ENCODE results near the gene SLC22A4.

Gene SLC22A4

DNA sequence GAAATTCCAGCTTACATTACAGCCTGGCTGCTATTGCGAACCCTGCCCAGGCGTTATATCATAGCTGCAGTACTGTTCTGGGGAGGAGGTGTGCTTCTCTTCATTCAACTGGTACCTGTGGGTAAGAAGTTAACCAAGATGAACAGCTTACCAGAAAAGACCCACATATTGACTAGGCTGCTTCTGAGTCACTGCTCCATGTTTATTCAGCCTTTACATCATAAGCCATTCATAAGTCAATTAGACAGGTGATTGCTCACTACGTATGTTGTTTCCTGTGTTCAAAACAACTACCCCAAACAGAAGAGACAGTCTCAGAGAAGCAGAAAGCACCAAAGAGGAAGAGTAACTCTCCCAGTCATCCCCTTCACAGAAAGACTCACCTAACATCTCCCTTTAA lies 40.6 kb downstream of the SLC22A4 start:
- no peak overlapping the region for H3K9ac ChIP-seq (ENCODE audit: low read length)
- 0 out of 2 replicates have a peak, but pooled peaks cover 12% of the 10 kb centered on the region for H3K9me3 ChIP-seq (ENCODE audit: control insufficient read depth, insufficient read depth, low read depth, low read length)
- H3K36me3 ChIP-seq (ENCODE audit: control insufficient read depth, insufficient read depth, low read length) = 0 out of 2 replicates have a peak, but pooled peaks cover 2% of the 10 kb centered on the region
- H3K4me1 ChIP-seq (ENCODE audit: control insufficient read depth, insufficient read depth, low read length) = no peaks in the 10 kb centered on the region
- H3K4me3 ChIP-seq (ENCODE audit: low read depth, low read length) = no peak overlapping the region
- no peak overlapping the region for H3K27ac ChIP-seq (ENCODE audit: low read depth, low read length)
- H3K27me3 ChIP-seq (ENCODE audit: control insufficient read depth, insufficient read depth, low read length) = no peaks in the 10 kb centered on the region

DNA sequence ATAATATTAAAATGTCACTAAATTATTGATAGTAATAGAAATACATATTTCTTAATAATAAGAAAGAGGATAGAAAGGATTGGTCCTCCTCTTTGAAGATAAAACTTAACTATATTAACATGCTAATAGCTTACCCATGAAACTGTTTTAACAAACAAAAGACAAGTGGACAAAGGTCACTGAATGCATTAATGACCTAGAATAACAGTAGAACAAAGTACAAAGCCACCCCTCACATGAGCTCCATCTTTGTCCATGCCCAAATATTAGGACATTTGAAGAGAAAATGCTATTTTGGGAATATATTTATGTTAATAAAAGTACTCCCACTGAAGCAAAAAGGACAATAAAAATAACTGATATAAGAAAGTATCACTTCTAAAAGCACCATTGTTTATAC lies 41.2 kb downstream of the SLC22A4 start:
- Histone ChIP-seq H3K9ac (ENCODE audit: low read length) (no peak overlapping the region), H3K4me1 (ENCODE audit: control insufficient read depth, insufficient read depth, low read length) (no peaks in the 10 kb centered on the region), H3K9me3 (ENCODE audit: control insufficient read depth, insufficient read depth, low read depth, low read length) (0 out of 2 replicates have a peak, but pooled peaks cover 12% of the 10 kb centered on the region), H3K36me3 (ENCODE audit: control insufficient read depth, insufficient read depth, low read length) (0 out of 2 replicates have a peak, but pooled peaks cover 2% of the 10 kb centered on the region), H3K27ac (ENCODE audit: low read depth, low read length) (no peak overlapping the region), H3K27me3 (ENCODE audit: control insufficient read depth, insufficient read depth, low read length) (no peaks in the 10 kb centered on the region), H3K4me3 (ENCODE audit: low read depth, low read length) (no peak overlapping the region)

DNA sequence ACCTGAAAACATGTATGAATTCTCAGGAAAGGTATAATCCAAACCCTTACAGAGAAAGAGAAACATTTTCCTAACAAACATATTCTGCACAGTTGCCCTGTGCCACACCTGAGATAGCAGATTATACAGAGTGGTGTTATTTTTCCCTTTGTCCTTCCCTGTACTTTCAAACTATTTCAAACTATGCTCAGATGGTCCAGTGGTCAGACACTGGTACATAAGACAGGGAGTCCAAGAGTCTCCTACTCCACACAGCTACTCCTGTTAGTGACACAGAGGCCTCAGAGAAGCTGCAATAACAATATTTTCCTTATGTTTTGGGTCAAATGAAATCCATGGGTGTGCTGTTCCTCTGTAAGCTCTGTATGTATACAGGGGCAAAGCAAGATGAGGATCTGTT lies 45.3 kb downstream of the SLC22A4 start:
- H3K4me1 ChIP-seq (ENCODE audit: control insufficient read depth, insufficient read depth, low read length) = no peaks in the 10 kb centered on the region
- H3K9me3 ChIP-seq (ENCODE audit: control insufficient read depth, insufficient read depth, low read depth, low read length) = 0 out of 2 replicates have a peak, but pooled peaks cover 12% of the 10 kb centered on the region
- H3K4me3 ChIP-seq (ENCODE audit: low read depth, low read length) = no peak overlapping the region
- H3K36me3 ChIP-seq (ENCODE audit: control insufficient read depth, insufficient read depth, low read length) = 0 out of 2 replicates have a peak, but pooled peaks cover 2% of the 10 kb centered on the region
- no peak overlapping the region for H3K9ac ChIP-seq (ENCODE audit: low read length)
- no peak overlapping the region for H3K27ac ChIP-seq (ENCODE audit: low read depth, low read length)
- no peaks in the 10 kb centered on the region for H3K27me3 ChIP-seq (ENCODE audit: control insufficient read depth, insufficient read depth, low read length)

- Histone ChIP-seq H3K27ac (ENCODE audit: low read depth, low read length) (no peak overlapping the region), H3K36me3 (ENCODE audit: control insufficient read depth, insufficient read depth, low read length) (0 out of 2 replicates have a peak, but pooled peaks cover 2% of the 10 kb centered on the region), H3K4me1 (ENCODE audit: control insufficient read depth, insufficient read depth, low read length) (no peaks in the 10 kb centered on the region), H3K9ac (ENCODE audit: low read length) (no peak overlapping the region), H3K27me3 (ENCODE audit: control insufficient read depth, insufficient read depth, low read length) (no peaks in the 10 kb centered on the region), H3K9me3 (ENCODE audit: control insufficient read depth, insufficient read depth, low read depth, low read length) (0 out of 2 replicates have a peak, but pooled peaks cover 8% of the 10 kb centered on the region), H3K4me3 (ENCODE audit: low read depth, low read length) (no peak overlapping the region)
These were observed 48.3 kb downstream of the SLC22A4 start for GRCh38 chr5:132342291-132343180.

DNA sequence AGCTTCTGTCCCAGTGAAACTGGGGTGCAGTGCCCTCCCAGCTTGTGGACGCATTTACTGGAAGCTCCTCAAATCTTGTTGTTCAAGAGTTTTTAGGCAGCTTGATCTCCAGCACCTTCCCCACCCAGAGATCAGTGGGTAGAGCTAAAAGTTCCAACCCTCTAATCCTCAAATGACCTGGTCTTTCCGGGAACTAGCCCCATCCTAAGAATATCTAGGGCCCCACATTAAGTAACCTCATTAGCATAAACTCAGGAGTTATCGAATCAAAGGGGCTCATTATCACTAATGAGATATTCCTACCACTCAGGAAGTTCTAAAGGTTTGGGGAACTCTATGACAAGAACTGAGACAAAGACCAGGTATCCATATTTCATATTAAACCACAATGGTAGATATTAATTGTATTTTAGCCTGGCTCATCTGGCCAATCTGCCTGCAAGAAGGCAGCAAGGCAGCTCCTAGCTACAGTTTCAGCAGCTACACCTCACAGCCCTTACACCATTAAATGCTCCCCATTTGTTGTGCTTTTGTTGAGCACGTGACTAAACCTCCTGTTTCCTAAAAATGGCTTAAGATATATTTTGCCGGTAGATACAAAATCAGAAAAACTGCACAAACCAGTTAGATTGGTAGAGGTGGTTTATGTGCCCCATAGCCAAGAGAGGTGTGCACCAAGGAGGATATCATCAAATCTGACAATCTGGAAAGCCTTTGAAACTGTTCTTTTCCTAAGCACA lies 50.8 kb downstream of the SLC22A4 start:
- Histone ChIP-seq H3K4me3 (ENCODE audit: low read depth, low read length) (no peak overlapping the region), H3K9ac (ENCODE audit: low read length) (no peak overlapping the region), H3K27ac (ENCODE audit: low read depth, low read length) (no peak overlapping the region), H3K4me1 (ENCODE audit: control insufficient read depth, insufficient read depth, low read length) (no peaks in the 10 kb centered on the region), H3K36me3 (ENCODE audit: control insufficient read depth, insufficient read depth, low read length) (peaks cover 4% of the 10 kb centered on the region; the same call in 1 of the 2 replicates), H3K9me3 (ENCODE audit: control insufficient read depth, insufficient read depth, low read depth, low read length) (peaks cover 12% of the 10 kb centered on the region), H3K27me3 (ENCODE audit: control insufficient read depth, insufficient read depth, low read length) (no peaks in the 10 kb centered on the region)

GRCh38 chr5:132353486-132353995 lies 59.3 kb downstream of the SLC22A4 start:
- peaks cover 10% of the 10 kb centered on the region for H3K4me1 ChIP-seq (ENCODE audit: control insufficient read depth, insufficient read depth, low read length)
- no peak overlapping the region for H3K27ac ChIP-seq (ENCODE audit: low read depth, low read length)
- H3K36me3 ChIP-seq (ENCODE audit: control insufficient read depth, insufficient read depth, low read length) = peaks cover 4% of the 10 kb centered on the region; the same call in 1 of the 2 replicates
- no peaks in the 10 kb centered on the region for H3K27me3 ChIP-seq (ENCODE audit: control insufficient read depth, insufficient read depth, low read length)
- H3K9ac ChIP-seq (ENCODE audit: low read length) = no peak overlapping the region
- no peak overlapping the region for H3K4me3 ChIP-seq (ENCODE audit: low read depth, low read length)
- H3K9me3 ChIP-seq (ENCODE audit: control insufficient read depth, insufficient read depth, low read depth, low read length) = peaks cover 16% of the 10 kb centered on the region

DNA sequence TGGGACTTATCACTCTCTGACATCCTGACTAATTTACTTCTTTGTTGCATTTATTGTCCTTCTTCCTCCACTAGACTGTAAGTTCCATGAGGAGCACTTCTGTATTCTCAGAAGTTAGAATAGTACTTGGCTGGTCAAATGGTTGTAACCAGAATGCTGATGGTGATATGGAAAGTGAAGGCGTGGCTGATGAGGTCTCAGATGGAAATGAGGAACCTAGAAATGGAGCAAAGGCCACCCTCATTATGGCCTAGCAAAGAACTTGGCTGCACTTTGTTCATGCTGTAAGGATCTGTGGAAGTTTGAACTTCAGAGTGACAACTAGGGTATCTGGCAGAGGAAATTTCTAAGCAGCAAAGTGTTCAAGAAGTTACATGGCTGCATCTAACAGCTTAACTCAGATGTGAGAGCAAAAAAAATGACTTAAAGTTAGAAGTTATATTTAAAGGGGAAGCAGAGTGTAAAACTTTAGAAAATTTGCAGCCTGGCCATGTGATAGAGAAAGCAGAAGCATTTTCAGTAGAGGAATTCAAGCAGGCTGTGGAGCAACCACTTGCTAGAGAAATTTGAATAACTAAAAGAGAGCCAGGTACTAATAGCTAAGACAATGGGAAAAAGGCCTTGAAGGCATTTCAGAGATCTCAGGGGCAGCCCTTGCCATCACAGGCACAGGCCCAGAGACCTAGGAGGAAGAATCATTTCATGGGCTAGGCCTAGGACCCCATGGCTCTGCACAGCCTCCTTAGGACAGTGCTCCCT lies 60.4 kb downstream of the SLC22A4 start:
- no peak overlapping the region for H3K9ac ChIP-seq (ENCODE audit: low read length)
- H3K27me3 ChIP-seq (ENCODE audit: control insufficient read depth, insufficient read depth, low read length) = no peaks in the 10 kb centered on the region
- H3K27ac ChIP-seq (ENCODE audit: low read depth, low read length) = 0 out of 2 replicates have a peak overlapping the region, but pooled peaks have one; percentile 56
- H3K9me3 ChIP-seq (ENCODE audit: control insufficient read depth, insufficient read depth, low read depth, low read length) = peaks cover 6% of the 10 kb centered on the region
- no peak overlapping the region for H3K4me3 ChIP-seq (ENCODE audit: low read depth, low read length)
- peaks cover under 1% of the 10 kb centered on the region; the same call in 1 of the 2 replicates for H3K36me3 ChIP-seq (ENCODE audit: control insufficient read depth, insufficient read depth, low read length)
- H3K4me1 ChIP-seq (ENCODE audit: control insufficient read depth, insufficient read depth, low read length) = peaks cover 10% of the 10 kb centered on the region

DNA sequence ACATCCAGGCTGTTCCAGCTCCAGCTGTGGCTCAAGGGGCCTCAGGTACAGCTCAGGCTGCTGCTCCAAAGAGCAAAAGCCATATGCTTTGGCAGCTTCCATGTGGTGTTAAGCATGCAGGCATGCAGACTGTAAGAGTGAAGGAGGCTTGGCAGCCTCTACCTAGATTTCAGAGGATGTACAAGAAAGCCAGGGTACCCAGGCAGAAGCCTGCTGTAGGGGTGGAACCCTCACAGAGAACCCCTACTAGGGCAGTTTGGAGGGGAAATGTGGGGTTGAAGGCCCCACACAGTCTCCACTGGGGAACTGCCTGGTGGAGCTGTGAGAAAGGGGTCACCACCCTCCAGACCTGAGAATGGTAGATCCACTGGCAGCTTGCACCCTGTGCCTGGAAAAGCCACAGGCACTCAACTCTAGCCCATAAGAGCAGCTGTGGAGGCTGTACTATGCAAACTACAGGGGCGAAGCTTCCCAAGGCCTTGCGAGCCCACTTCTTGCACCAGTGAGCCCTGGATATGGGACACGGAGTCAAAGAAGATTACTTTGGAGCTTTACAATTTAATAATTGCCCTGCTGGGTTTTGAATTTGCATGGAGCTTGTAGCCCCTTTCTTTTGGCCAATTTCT lies 61.1 kb downstream of the SLC22A4 start:
- Histone ChIP-seq H3K9ac (ENCODE audit: low read length) (no peak overlapping the region), H3K36me3 (ENCODE audit: control insufficient read depth, insufficient read depth, low read length) (no peaks in the 10 kb centered on the region), H3K4me1 (ENCODE audit: control insufficient read depth, insufficient read depth, low read length) (peaks cover 10% of the 10 kb centered on the region), H3K4me3 (ENCODE audit: low read depth, low read length) (no peak overlapping the region), H3K27ac (ENCODE audit: low read depth, low read length) (0 out of 2 replicates have a peak overlapping the region, but pooled peaks have one; percentile 56), H3K27me3 (ENCODE audit: control insufficient read depth, insufficient read depth, low read length) (no peaks in the 10 kb centered on the region), H3K9me3 (ENCODE audit: control insufficient read depth, insufficient read depth, low read depth, low read length) (peaks cover 4% of the 10 kb centered on the region)

- H3K9ac ChIP-seq (ENCODE audit: low read length) = no peak overlapping the region
- H3K27ac ChIP-seq (ENCODE audit: low read depth, low read length) = no peak overlapping the region
These were observed 64.6 kb downstream of the SLC22A4 start for GRCh38 chr5:132358775-132359174.

DNA sequence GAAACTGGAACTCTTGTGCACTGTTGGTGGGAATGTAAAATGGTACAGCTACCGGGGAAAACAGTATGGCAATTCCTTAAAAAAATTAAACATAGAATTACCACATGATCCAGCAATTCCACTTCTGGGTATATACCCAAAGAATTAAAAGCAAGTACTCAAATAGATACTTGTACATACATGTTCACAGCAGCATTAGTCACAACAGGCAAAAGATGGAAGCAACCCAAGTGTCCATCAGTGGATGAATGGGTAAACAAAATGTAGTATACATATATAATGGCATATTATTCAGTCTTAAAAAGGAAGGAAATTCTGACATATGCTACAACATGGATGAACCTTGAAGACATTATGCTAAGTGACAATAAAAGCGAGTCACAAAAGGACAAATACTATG lies 67.9 kb downstream of the SLC22A4 start:
- H3K4me3 ChIP-seq (ENCODE audit: low read depth, low read length) = no peak overlapping the region
- H3K9ac ChIP-seq (ENCODE audit: low read length) = no peak overlapping the region
- H3K27ac ChIP-seq (ENCODE audit: low read depth, low read length) = no peak overlapping the region
- no peaks in the 10 kb centered on the region for H3K9me3 ChIP-seq (ENCODE audit: control insufficient read depth, insufficient read depth, low read depth, low read length)
- no peaks in the 10 kb centered on the region for H3K27me3 ChIP-seq (ENCODE audit: control insufficient read depth, insufficient read depth, low read length)
- H3K36me3 ChIP-seq (ENCODE audit: control insufficient read depth, insufficient read depth, low read length) = no peaks in the 10 kb centered on the region
- H3K4me1 ChIP-seq (ENCODE audit: control insufficient read depth, insufficient read depth, low read length) = no peaks in the 10 kb centered on the region

More at GRCh38 chr5:132358775-132359174, 64.6 kb downstream of the SLC22A4 start:
- Histone ChIP-seq H3K9me3 (ENCODE audit: control insufficient read depth, insufficient read depth, low read depth, low read length) (no peaks in the 10 kb centered on the region), H3K4me3 (ENCODE audit: low read depth, low read length) (no peak overlapping the region), H3K36me3 (ENCODE audit: control insufficient read depth, insufficient read depth, low read length) (no peaks in the 10 kb centered on the region), H3K27me3 (ENCODE audit: control insufficient read depth, insufficient read depth, low read length) (no peaks in the 10 kb centered on the region), H3K4me1 (ENCODE audit: control insufficient read depth, insufficient read depth, low read length) (peaks cover 10% of the 10 kb centered on the region)

Data from HUES6 (cell line).